Non-pigmented ciliary epithelial cell (primary cell): ENCODE results near the gene DDX31.

Experiments
- DNase-seq: peaks from one replicate; pipeline ENCODE4 v3.0.0-alpha.2; 2010; ENCODE audit warnings: low read depth

Gene DDX31

DNA sequence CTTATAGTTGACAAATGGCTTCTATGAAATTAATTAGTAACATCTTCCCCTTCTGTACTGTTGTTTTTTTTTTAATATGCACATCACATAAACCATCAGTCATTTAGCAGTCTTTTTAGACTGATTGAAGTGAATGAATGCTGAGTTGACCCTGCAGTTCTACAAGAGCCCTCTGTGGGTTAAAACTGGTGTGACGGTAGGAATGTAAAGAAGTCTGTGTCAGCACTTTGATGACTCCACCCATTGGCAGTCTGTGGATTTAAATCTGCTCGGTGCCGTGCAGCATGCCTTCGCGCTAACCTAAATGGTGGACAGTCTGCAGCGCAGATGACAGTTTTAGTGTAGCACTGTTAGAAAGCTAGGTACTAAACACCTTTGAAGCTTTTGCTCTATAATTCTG is 3.6 kb upstream of the DDX31 start:
- DNase-seq = peak; percentile 41

DNA sequence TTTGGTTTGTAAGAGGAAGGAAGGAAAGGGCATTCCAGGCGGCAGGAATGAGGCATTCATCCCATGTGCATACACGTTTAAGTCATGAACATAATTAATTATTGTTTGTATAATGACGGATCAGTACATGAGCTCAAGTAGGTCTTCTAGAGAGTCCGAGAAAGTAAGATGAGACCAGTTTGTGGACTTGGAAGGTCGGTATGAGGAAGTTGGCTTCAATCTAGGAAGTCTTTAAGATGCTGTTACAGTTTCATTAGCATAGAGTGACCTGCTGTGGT is 2.6 kb upstream of the DDX31 start:
- no peak for DNase-seq

DNA sequence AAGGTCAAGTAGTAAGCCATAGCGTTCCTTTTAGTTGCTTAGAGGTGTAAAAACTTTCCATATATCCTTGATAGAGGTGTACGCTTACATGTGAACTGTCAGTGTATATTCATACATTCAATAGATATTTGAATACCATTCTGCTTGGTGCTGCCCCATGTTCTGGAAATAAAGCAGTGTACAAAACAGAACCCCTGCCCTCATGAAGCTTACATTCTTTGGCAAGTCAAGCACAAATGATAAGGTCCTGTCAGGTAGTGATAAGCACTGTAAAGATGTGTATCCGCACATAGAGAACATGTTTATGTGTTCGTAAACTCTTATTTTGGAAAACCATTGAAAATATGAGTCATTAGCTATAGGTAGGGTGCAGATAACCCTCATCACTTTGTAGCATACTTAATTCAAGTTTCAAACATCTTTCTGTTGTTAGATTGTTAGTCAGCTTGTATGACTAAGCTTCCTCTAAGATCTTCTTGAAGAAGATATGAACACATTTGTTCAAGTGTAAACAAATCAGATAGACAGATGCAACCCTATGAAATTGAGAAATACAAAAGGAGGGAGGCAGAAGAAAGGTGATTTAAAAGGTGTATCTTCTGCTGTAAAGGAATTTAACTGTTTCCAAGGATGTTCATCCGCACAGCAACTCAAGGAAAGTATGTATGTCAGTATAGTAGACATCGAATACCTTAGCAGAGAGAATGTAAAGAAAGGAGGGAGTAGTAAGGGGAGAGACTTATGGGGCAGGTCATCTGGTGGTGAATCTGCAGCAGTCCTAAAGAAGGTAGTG is 2.0 kb upstream of the DDX31 start:
- no peak for DNase-seq

DNA sequence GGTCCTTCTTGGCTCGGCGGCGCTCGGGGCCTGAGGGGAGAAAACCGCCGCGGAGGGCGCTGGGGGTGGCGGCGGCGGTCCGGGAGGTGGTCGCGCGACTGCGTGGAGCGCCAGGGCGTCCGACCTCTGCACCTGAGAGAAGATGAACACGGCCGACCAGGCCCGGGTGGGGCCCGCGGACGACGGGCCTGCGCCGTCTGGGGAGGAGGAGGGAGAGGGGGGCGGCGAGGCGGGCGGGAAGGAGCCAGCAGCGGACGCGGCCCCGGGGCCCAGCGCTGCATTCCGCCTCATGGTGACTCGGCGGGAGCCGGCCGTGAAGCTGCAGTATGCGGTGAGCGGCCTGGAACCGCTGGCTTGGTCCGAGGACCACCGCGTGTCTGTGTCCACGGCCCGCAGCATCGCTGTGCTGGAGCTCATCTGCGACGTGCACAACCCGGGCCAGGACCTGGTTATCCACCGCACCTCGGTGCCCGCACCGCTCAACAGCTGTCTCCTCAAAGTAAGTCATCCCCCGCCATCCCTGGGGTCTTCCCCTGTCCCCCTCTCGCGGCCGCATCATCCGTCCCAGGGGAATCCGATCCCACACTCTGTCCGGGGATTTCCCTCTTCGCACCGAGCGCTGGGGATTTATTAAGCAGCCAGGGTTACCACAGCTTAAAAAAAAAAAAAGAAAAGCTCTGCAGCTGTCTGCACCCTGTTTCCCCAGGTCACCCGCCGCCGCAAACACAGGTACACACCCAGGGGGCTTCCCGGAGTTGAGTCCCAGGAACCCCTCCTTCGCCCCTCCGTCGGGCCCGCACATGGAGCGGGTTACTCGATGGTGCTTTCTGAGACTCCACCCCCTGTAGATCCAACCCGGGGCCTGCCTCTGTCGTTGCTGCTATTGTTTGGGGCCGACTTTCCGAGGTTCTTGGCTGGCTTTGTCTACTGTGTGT is 941 bp upstream of the DDX31 start, which contains the start of gene GTF3C4:
GTF3C4 (plus strand) TSS at position 8 of the 935 bp plus-strand sequence; CDS start at position 143, 135 bp downstream.
- DNase-seq = no peak

DNA sequence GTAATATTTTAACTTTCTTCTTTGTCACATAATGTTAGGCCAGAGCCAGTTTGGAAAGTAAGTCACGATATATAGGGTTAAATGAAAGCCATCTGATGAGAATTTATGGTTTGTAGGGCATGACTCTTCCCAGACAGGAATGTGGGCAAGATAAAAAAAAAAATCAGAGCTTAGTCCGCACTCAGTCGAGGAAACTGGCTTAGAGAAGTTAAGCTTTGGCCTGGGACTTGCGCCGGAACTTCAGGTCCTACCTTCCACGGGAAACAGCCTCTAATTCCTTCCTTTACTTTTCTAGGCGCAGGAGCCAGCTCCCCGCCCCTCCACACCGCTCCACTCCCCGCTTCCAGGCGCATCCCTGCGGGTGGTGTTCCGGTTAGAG is 475 bp downstream of the DDX31 start:
- peak; percentile 27 for DNase-seq

DNA sequence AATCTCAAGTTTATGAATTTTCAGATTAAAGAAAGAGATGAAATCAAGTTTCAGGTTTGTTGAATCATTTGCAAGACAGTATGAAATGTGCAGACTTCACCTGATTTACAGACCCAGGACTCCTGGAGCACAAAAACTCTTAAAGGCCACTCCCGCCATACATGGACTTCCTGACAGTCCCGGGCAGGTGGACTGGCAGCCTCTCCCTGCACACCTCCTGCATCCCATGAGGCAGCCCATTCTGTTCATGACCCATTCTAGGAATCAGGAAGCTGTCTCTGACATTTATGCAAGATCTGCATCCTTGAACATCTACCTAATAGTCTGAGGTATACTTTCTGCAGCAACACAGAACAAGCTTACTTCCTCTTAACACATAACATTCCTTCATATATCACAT is 5.9 kb downstream of the DDX31 start:
- DNase-seq = no peak

DNA sequence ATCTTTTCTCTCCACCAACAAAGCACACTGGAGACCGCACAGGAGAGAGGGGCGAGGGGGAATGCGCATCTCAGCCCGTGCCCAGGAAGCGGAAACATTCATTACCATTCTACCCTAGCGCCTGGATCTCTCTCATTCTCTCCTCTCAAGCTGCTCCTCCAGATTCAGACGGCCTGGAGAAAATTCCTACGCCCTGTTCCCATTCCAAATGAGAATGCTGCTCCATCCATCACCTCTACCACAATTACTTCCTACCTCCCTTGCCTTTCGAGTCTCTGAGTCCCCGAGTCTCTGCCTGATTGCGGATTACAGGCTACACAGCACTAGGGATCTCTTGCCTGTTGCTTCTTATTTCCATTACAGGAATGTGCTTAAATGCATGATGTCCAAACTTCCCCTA is 6.7 kb downstream of the DDX31 start:
- no peak for DNase-seq

DNA sequence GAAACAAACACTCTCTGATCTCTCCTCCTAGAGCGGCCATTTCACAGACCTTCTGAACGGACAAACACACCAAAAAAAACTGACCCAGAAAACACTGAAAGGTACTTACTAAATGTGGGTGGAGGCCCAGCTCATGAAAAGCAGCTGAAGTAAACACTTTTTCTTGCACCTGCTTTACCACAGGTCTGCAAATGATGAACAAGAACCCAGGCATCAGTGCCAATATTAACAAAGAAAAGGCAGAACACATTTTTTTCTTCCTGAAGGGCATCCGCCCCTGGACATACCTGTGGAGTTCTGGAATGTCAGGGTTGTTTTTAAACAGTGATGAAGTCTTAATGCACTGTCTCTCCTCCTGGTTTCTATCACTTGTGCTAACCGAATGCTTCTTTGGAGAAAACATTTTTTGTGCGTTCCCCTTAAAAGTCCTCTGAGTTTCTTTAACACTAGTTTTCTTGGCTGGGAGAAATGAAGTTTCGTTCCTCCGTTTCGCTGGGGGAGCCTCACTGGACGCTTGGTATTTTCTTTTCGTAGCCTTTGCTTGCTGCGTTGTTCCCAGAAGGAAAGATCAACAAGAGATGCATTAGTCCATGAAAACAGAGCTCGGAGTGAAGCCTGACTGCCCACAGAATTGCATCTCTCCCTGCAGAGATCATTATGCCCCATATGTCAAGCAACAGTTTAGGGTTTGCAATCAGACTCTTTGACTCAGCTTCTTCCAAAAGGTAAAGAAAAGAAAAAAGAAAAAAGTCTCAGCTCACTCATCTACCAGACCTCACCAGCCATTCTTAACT is 7.4 kb downstream of the DDX31 start:
- DNase-seq = no peak

DNA sequence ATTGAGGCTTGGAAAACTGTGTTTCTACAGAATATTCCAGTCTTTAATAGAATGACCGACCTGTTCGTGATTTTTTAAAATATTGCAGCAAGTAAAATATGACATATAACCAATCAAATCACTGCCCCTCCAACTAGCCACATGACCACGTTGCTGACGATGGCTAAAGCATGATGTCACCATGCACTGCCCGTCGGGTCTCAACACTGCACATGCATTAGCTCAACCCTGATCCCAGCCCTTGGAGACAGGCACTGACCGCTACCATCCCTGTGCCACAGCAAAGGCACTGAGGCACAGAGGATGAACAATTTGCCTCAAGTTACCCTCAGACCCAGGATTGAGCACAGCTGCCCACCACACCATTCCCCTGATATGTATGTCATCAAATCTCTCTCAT is 13.5 kb downstream of the DDX31 start:
- DNase-seq = no peak

DNA sequence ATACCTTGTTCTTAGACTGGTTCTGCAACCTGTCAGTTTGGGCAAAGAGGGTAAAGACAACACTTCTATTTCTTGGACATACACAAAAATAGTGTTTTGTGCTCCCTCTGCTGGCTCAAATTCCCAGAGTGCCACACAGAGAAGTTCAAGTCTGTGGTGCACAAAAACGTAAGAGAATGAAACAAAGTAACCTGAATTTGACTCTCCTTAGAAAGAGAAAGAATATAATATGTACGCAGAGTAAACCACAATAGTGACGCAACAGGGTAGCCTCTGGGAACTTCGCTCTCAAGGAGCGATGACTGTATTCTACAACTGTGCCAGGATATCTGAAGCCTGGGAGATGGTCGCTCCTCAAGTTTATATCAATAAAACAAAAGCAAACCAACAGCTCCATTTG is 18.5 kb downstream of the DDX31 start:
- DNase-seq = peak; percentile 90

DNA sequence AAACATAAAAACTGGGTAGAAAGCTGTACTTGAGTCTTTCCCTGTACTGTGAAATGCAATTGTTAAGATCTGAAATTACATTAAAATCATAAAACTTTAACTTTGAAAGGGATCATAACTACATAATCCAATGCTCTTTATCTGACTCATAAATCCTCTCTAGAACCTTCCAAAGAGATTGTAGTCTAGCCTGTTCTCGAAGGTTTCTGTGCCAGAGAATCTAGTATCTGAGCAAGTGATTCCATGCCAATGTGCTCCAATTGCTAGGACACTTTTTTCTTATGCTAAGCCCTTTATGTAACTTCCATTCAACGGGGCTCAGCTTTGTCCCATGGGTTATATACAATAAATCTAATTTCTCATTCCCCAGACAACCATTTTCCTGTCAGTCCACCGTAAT is 21.1 kb downstream of the DDX31 start:
- no peak for DNase-seq

DNA sequence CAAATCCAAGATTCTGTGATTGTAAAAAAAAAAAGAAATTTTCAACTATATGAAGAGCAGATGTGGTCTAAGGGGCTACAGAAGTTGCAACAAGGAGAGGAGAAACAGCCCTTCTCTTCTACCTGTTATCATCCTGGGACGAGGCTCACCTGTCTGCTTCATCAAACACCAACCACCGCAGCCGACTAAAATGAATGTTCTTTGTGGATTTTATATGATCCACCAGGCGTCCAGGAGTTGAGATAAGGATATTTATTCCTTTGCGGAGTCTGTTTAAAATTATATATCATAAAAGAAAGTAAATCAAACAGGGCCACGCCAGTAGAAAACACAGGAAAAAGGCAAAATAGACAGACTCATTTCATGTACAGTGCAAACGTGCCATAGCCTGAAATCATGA is 21.5 kb downstream of the DDX31 start:
- no peak for DNase-seq

DNA sequence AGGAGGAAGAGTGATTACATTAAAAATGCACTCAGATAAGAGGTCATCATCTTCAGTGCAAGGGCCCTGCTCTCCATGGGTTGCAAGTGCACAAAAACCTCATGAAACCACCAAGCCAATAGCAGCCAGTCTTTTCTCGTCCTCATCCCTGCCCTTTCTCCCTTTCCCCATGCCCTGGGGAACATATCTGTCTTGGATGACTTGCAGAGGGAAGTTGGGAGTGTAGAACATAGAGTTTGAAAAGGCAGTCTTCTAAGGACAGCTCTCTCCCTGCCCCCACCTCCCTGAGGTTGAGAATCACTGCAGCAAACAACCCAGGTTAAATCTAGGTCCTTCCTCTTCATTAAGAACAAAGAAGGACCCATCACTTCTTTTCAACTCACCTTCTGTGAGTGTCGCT is 22.0 kb downstream of the DDX31 start:
- no peak for DNase-seq

DNA sequence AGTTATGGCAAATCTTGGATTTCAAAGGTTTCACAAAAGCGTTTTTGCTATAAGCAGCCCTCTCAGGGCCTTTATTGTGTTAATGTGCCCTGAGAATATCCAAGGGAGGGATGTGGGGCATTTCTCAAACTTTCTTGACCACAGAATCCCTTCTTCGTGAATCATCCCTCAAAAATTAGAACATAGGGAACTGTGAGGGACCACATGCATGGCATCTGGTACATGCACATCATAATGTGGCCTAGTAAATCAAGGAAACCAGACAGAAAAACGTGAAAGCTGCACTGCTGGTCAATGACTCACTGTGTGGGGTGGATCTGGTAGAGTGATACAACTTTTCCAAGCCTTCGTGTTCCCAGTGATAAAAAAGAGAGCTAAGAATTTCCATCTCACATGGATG is 22.4 kb downstream of the DDX31 start:
- DNase-seq = peak; percentile 99

DNA sequence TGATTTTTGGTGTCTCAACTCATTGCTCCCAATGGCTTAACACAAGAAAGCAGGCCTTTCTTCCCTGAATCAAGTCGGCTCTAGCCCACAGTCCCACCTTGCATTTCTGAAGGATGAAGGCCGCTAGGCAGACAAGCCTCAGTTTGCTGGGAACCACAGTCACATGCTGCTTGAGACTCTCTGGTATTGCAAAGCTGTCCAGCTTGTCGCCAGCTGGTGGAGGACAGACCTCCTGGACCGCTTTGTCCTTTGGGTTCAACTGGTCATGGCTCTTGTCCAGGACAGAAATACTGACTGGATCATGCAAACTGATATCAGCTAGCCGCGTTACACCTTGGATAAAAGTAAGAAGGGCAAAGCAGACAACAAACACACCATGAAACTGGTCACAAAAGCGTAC is 23.1 kb downstream of the DDX31 start:
- no peak for DNase-seq

DNA sequence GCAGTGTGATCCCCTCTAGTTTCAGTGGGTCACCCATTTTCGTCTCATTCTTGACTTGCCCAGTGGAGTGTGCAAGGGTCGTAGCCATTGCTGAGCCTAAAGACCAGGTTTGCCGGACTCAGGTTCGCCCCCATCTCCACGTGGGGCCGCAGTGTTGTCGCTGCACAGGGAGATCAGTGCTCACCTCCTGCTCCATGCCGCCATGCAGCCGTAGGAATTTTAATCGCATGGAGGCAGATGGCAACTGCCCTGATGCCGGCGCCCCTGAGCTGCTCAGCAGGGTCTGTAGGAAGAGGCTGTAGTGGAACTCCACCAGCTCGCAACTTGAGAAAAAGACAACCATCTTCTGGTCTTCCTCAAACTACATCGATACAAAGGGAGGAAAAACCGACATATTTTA is 24.1 kb downstream of the DDX31 start:
- no peak for DNase-seq

DNA sequence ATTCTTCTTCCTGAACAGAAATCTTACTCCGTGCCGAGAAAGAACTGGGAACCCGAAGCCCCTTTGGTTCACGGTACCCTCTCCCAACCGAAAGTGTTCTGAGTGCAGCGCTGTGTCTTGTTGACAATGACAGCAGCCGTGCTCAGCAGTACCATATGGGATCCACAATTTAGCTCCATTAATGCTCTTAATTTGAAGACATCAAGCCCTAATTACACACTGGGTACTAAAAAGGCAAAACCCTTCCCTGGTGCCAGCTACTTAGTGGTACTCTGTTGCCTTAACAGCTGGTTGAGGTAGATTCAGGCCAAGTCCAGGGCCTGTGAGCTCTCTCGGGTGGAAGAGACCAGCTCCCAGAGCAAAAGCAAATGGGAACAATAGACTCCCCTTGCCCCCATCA is 24.5 kb downstream of the DDX31 start:
- no peak for DNase-seq

DNA sequence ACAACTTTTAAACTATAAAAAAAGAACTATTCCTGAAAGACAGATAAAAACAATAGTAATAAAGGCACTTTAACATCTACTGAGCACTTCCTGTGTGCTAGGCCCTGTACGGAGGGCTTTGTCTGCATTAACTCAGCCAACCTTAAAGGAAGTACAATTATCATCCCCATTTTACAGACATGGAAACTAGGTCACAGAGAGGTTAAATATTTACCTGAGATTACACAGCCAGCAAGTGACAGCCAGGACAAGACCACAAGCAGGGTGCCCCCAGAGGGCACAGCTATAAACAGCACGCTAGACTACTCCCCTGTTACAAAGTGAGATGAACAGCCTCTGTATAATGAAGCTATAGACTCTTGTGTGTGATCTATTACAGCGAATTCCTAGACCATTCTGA is 25.5 kb downstream of the DDX31 start:
- no peak for DNase-seq

DNA sequence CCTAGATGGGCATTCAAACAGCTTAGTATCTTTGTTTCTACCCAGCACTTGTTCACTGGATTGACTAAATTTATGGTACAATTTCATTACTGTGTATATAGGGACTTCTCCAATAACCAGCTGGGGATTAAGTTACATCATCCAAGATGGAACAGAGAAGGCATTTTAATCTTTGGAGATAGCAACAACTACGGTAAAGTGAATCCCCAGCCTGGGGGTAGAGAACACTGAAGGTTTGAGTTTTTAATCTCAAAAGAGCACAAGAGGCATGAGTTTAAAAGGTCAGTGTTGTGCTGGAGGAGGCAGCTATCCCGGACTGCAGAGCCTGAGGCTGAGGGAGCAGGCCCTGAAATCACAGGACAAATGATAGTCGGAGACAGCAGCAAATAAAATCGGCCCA is 28.6 kb downstream of the DDX31 start:
- no peak for DNase-seq

DNA sequence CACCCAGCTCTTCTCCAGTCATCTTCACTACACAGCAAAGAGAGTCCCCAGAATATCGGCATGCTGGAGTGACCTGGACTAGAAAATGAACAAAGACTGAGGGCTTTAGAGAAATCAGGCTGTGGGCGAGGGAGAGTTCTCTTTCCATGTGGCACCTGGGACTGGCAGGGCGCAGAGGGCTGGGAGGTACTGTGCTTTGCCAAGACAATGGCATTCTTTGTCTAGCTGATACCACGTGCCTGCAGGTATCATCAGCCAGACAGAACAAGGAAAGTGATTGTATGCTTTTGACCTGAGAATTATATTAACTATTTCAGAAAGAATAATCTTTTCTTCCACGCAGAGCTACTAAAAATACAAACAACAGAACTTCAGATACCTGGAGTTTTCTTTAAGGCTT is 30.5 kb downstream of the DDX31 start:
- no peak for DNase-seq

DNA sequence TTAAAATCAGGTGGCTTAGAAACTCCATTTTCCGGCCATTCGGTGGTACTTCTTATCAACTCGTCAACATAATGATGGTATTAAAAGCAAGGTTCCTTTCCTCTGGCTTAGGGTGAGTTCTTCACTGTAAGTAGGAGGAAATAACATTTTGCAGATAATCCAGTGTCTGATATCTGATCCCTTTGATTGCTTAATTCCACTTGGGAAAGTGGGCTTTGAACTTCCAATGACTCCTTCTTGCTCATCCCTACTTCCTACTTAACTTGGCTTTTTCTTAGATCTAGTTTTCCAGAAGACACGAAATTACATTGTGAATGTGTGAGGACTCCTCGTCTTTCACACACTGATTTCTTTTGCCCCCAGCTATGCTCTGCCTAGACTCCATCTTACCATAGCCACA is 31.5 kb downstream of the DDX31 start:
- no peak for DNase-seq

DNA sequence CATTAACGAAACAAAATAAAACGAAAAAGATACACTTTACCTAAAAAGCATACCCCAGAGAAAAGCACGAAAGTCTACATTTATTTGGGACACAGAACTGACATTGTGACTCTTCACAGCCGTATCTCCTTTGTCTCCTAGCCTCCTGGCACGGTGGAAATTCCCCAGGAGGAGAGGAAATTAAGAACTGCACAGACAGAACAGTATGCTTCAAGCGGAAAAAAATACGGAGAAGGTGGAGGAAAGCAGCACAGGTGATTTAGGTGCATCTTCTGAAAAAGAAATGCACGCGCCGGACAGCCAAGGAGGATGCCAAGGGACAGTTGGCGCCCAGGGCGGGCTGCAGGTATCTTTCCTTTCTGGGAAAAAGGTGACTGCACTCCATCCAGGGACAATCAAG is 32.0 kb downstream of the DDX31 start:
- DNase-seq = no peak

DNA sequence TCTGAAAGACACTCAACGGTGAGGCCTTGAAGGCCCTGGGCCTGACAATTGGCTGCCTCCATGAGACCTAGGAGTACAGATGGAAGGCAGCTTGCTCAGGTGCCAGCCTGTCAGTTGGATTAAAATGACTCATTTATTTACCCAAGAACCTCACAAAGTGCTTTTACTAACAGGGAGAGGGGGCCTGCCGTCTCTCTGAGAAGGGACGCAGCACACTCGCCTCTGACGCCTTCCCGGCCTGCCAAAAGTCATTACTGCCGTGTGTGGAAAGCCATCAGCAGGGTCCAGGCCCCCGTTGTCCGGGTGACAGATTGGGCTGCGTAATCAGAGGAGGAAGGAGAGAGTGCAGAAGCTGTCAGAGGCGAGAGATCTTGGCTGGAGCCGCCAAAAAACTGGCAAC is 32.4 kb downstream of the DDX31 start:
- DNase-seq = no peak
